SK-N-MC (cell line): Measurements from ENCODE around the gene SIK2.

Experiments used
- EZH2 ChIP-seq: fragments of 200-600 bp; sonication (generic); IDR thresholded peaks from one replicate; pipeline ENCODE4 v1.6.1; 2017; ENCODE audit warnings: antibody characterized with exemption
- POLR2AphosphoS5 ChIP-seq: IDR thresholded peaks from 2 replicates; pipeline ENCODE4 v1.6.1; 2012; ENCODE audit warnings: mild to moderate bottlenecking, low read depth, low read length, borderline replicate concordance

DNA sequence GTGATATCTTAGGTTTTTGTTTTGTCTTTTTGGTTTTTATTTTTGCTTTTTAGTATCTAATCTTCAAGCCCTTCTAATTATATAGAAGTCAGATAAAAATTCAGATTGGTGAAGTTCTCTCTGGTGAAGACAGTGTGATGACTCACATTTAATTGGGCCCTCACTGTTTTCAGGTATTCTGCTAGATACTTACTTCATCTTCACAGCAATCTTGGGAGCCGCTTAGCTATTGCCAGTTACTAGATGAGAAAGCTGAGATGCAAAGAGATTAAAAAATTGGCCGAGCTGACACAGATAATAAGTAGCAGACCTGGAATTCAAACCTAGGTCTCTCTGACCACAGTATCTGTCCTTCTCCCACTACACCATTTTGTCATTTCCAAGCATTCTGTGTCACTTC, 88.9 kb downstream of the SIK2 start:
- TF ChIP-seq POLR2AphosphoS5 (no peak), EZH2 (no peak)
